Fibroblast of pulmonary artery (primary cell): ENCODE measurements around the gene SEC16B.
A peak's percentile ranks its signal among the peaks of the same experiment; 100 is the strongest.
"Not testable (repeated sequence)": the region's sequence is repeated elsewhere in the genome, so short reads cannot be mapped to it uniquely, and the experiment has no call there.

Experiments
- DNase-seq: peaks from one replicate; pipeline ENCODE4 v3.0.0-alpha.2; 2010; ENCODE audit warnings: low read depth
- H3K4me3 ChIP-seq: replicated peaks from 2 replicates; pipeline ENCODE4 v1.5.1; 2011; ENCODE audit warnings: low read depth, mild to moderate bottlenecking, control low read depth, low read length, moderate library complexity
- TF ChIP-seq, protein P1 (sequence below): IDR thresholded peaks from 2 replicates; pipeline ENCODE4 v1.5.1; 2011; ENCODE audit warnings: mild to moderate bottlenecking, control low read depth, low read length, inconsistent platforms; ENCODE audit errors: missing control alignments

The SEC16B gene

DNA sequence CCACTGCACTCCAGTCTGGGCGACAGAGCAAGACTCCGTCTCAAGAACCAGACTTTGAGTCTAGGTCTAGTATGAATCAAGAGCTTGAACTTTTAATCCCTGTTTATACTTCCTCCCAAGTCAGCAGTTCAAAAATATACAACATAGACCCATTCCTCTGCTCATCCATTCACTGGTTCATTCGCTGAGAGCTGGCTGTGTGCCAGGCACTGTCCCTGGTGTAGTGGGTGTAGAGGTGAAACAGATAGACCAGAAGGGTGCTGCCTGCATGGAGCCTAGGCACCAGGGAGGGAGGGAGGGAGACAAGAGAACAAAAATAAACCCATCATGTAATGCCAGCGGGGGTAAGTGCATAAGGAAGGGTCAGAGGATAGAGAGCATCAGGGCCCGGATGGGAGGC is 25.5 kb upstream of the SEC16B start:
- DNase-seq, result no peak
- no peak overlapping the region for H3K4me3 ChIP-seq
- TF ChIP-seq, protein P1, sequence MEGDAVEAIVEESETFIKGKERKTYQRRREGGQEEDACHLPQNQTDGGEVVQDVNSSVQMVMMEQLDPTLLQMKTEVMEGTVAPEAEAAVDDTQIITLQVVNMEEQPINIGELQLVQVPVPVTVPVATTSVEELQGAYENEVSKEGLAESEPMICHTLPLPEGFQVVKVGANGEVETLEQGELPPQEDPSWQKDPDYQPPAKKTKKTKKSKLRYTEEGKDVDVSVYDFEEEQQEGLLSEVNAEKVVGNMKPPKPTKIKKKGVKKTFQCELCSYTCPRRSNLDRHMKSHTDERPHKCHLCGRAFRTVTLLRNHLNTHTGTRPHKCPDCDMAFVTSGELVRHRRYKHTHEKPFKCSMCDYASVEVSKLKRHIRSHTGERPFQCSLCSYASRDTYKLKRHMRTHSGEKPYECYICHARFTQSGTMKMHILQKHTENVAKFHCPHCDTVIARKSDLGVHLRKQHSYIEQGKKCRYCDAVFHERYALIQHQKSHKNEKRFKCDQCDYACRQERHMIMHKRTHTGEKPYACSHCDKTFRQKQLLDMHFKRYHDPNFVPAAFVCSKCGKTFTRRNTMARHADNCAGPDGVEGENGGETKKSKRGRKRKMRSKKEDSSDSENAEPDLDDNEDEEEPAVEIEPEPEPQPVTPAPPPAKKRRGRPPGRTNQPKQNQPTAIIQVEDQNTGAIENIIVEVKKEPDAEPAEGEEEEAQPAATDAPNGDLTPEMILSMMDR, result no peak

GRCh38 chr1:177986281-177986680 is 16.4 kb upstream of the SEC16B start:
- not testable (repeated sequence) for H3K4me3 ChIP-seq, DNase-seq

DNA sequence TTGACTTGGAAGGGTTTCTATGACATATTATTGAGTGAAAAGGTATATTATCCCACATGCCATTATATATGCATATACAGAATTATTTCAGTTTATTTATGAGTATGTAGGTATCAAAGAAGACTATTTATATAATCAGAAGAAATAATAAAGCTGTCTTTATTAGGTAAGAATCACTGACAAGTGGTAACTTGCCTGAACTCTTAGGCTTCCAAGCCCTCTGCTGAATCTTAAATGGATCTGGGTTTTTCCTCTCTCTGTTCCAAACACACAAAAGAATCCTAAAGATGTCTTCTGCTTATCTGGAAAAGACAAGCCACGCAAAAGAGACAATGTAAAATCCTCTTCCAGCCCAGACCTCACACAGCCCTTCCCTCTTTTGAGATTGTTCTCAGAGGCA is 14.9 kb upstream of the SEC16B start:
- DNase-seq, result no peak
- TF ChIP-seq, protein P1, result no peak
- H3K4me3 ChIP-seq, result no peak overlapping the region

- peak; percentile 95 for DNase-seq
- TF ChIP-seq, protein P1, result no peak
- peak overlapping the region; percentile 15 for H3K4me3 ChIP-seq
Measured at GRCh38 chr1:177984136-177984525, 14.3 kb upstream of the SEC16B start.

GRCh38 chr1:177983482-177984135 is 13.8 kb upstream of the SEC16B start:
- peak overlapping the region; percentile 19 for H3K4me3 ChIP-seq
- TF ChIP-seq, protein P1, result no peak
- DNase-seq, result peak; percentile 49

- no peak overlapping the region for H3K4me3 ChIP-seq
- TF ChIP-seq, protein P1, result no peak
- no peak for DNase-seq
Measured at GRCh38 chr1:177983077-177983476, 13.2 kb upstream of the SEC16B start.

DNA sequence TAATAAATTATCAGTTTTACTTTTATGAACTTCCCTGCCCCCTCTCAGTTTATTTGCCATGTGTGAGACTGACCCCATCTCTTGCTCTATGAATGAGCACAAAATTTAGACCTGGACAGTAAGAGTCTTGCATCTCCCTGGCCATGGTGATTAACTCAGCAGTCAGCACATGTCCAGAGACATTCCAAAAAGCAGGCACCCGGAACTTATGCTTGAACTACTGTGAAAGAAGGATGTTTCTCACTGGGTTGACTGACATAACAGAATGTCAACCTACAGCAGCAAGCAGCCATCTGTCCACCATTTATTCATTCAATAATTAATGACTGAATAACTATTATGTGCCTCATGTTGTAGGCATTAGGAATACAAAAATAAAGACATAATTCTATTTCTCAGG is 11.3 kb upstream of the SEC16B start:
- DNase-seq, result no peak
- TF ChIP-seq, protein P1, result no peak
- no peak overlapping the region for H3K4me3 ChIP-seq
